GM18909 (cell line): ENCODE results near the gene SLC7A8.
"Not testable (repeated sequence)": the region's sequence is repeated elsewhere in the genome, so short reads cannot be mapped to it uniquely, and the experiment has no call there.

Experiments used
- ATAC-seq: cut with Tn5 transposase; IDR thresholded peaks from one replicate; pipeline ENCODE4 v1.9.1; 2021; ENCODE audit warnings: mild to moderate bottlenecking; ENCODE audit not compliant: unreplicated experiment, poor library complexity

The SLC7A8 gene

GRCh38 chr14:23117371-23118020 is 66.0 kb downstream of the SLC7A8 start:
- ATAC-seq: no peak

DNA sequence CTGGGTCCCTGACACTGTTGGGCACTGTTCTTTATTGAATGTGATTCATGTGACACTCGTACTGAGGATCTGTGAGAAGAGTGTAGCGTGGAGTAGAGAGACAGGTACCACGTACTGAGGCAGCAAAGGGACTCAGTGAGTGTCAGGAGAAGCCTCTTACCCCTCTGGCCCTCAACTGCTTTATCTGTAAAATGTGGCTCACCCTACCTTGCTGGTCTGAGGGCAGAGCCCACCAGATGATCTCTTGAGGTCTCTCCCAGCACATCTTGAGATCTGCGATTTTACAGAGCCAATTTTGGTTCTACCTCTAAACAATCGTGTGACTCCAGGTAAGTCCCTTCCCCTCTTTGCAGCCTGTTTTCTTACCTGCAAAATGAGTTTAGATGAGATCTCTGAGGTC is 67.5 kb downstream of the SLC7A8 start:
- ATAC-seq: no peak

- ATAC-seq: no peak
Measured at GRCh38 chr14:23115039-23115731, 68.3 kb downstream of the SLC7A8 start.

- no peak for ATAC-seq
Measured at GRCh38 chr14:23114669-23115038, 68.8 kb downstream of the SLC7A8 start.

DNA sequence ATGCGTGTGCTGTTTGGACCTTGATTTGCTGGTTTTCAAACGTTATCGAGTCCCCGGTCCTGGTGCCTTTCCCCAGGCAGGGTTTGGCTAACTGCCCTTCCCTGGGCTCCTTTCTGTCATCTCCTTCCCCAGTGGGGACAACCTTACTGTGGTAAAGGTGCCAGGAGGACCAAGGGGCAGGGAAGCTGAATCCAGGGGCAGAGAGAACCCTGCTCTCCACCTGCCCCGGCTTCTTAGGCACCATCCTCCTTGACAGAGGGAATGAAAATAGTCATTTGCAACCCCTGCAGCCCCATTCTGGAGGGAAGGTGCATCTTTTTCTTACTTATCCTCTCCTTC is 69.4 kb downstream of the SLC7A8 start:
- no peak for ATAC-seq

GRCh38 chr14:23113431-23114119 is 69.9 kb downstream of the SLC7A8 start:
- no peak for ATAC-seq

DNA sequence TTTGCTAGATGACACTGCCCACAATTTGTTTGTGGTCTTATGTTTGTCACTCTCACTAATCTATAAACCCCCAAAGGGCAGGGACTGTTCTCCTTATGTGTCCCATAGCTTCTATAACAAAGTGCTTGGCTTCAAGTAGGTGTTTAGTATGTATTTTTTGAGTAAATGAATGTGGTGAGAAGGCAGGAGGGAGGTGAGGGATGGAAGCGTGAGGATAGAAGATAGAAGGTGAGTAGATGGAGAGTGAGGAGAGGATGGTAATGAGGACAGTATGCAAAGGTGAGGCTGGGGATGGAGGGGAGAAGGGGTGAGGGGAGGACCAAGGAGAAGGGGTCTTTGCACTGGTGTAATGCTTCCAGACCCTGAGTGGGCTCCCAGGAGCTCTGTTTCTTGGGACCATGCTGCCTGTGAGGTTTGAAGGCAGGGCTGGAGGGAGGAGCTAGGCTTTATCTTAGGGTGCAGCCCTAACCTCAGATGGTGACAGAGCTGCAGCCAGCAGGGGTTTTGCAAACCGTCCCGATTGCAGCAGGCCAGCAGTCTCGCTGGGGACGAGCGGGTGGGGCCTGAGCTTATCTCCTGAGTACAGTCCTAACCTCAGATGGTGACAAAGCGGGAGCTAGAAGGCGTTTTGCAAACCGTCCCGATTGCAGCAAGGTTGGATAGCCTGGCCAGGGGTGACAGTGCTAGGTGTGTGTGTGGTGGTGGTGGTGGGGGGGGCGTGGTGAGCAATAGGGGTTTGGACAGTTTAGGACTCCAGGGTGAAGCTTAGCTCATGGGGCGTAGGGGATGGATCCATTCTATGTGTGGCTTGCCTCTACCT is 70.9 kb downstream of the SLC7A8 start:
- ATAC-seq: no peak

DNA sequence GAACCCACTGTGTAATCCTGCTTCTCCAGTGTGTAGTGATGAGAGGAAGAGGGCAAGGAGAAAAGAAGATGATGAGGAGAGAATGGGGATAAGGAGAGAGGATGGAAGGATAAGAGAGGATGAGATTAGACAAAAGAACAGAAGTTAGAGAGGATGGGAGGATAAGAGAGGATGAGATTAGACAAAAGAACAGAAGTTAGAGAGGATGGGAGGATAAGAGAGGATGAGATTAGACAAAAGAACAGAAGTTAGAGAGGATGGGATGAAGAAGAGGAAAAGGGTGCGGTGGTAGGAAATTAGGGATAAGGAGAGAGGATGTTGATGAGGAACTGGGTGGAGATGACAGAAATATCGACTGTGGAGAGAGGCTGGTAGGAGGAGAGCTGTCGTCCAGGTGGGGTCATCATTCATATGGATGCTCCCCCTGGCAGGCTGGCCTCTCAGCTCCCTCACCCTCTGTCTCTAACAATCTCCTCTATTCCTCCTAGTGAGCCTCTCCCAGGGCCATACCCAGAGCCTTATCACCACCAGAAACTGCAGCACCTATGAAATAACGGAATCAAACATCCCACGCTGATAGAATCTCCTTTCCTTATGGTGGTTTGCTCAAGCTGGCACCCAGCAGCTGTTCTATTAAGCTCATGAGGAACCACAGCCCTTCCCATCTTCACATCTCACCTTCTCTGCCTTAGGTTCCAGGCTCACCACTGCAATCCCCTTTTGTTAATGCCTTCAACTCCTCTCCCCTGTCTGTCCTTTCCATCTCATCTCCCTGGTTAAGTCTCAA is 72.7 kb downstream of the SLC7A8 start:
- no peak for ATAC-seq

- ATAC-seq: no peak
Measured at GRCh38 chr14:23109769-23110168, 73.7 kb downstream of the SLC7A8 start.

DNA sequence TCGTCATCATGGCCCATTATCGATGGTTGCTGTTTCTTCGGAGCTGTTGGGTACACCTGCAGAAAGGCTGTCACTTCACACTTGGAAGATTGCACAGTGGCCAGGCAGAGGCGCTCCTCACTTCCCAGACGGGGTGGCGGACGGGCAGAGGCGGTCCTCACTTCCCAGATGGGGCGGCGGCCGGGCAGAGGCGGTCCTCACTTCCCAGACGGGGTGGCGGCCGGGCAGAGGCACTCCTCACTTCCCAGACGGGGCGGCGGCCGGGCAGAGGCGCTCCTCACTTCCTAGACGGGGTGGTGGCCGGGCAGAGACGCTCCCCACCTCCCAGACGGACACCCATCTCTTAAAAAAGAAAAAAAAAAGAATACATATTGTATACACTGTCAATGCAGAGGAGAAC is 75.3 kb downstream of the SLC7A8 start:
- ATAC-seq: not testable (repeated sequence)

DNA sequence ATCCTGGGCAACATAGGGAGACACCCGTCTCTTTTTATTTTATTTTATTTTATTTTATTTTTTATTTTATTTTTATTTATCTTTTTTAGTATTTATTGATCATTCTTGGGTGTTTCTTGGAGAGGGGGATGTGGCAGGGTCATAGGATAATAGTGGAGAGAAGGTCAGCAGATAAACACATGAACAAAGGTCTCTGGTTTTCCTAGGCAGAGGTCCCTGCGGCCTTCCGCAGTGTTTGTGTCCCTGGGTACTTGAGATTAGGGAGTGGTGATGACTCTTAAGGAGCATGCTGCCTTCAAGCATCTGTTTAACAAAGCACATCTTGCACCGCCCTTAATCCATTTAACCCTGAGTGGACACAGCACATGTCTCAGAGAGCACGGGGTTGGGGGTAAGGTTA is 75.8 kb downstream of the SLC7A8 start:
- ATAC-seq: not testable (repeated sequence)

DNA sequence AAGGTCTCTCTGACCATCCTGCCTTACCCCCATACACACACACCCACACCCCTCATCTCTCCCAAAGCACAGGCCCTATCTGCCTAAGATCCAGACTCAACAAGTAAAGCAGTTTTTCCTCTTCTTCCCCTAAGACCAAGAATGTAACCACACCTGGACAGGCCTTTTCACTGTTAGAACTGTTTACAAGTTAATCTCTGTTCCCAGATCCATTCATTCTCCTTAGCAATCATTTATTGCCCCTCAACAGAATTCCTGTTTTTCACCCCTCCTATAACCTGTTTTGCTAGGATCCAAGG is 76.8 kb downstream of the SLC7A8 start:
- no peak for ATAC-seq

GRCh38 chr14:23105348-23105824 is 78.1 kb downstream of the SLC7A8 start:
- no peak for ATAC-seq

DNA sequence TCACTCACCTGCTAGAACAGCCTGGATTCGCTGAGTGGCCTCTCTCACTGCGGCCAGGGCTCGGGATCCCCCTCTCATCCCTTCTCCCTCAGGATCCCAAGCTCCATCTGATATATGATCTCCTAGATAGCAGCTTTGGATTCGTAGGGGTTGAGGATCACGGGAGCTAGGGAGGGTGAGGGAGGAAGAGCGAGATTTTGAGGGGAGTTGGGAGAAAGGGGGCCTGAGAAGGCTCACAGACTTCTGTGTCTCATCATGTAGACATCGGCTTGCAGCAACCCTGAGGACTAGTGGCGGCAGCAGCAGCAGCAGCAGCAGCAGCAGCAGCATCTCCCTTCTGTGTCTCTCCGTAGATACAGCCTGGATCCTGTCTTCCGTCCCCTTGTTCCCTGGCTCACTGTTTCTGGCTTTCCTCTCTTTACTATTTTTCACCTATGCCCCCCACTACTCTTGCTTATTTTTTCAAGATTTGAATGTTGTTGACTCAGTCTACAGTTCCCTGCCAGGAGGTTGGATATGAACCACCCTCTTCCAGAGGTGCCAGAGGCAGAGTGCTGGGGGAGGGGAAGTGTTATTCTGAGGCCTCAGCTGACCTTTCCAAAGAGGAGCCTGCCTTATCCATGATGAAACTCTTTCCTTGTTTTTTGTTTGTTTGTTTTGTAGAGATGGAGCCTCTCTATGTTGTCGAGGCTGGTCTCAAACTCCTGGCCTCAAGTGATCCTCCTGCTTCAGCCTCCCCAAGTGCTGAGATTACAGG is 78.7 kb downstream of the SLC7A8 start, which contains the start of gene CIROP:
Gene CIROP, minus strand, starts transcription at position 399 of the 757 bp plus-strand sequence. Its CDS starts 69 bp downstream, at position 330.
- ATAC-seq: no peak

GRCh38 chr14:23104070-23104590 is 79.3 kb downstream of the SLC7A8 start:
- no peak for ATAC-seq

DNA sequence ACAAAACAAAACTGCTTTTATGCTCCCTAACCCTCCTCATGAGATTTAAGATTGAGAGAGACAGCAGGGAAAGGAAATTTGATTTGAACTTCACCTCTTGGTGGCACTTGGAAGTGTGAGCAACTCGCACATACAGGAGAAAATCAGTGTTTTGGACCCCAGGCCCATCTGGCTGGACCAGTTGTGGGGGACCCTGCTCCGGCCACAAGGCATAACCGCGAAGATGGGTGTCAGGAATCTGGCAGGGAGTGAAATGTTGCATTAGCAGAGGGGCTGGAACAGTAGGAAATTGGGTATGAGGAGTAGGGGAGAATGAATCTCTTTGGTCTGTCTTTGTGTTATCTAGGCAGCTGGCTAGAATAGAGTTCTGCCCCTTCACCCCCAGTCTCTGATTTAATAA is 79.9 kb downstream of the SLC7A8 start:
- ATAC-seq: no peak

DNA sequence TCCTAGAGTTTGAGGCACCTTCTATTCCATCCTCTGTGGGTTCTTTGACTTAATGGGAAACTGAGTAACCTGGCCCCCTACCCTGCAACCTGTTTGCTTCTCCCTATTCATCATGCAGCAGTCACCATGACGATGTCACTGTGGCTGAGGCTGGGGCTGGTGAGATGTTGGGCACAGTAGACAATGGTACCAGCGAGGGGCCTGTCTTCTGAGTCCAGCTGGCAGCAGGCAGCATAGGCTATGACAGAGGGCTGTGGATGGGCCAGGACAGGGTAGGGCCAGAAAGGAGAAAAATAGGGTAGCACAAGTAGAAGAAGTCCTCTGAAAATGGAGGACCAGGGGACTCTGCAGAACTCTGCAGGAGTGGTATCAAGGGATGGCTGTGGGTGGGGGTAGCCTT is 80.7 kb downstream of the SLC7A8 start:
- no peak for ATAC-seq

DNA sequence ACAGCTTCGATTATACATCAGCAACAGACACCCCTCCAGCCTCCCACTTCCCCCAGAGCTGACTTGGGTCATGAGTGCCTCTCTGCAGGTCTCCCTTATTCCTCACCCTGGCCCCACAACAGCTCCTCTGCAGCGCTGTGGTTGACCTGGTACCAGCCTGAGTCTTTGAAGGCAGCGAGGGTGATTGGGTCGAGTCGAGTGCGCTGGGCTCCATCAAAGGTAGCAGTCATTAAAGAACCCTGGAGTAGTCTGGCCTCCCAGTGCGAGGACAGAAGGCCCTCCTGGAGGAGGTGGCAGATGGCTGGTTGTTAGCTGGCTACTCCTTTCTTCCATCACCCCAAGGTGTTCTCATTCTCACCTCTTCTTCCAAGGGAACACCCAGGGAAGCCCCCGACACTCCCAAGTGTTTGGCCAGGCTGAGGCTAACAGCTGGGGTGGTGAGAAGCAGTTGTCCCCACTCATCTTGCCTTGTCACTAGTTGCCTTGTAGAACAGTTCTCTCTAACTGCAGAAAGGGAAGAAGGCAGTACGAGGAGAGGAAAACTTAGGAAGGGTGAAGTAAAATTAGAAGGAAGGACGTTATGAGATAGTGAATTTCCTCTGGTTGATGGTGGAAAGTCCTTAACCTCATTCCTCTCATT is 81.4 kb downstream of the SLC7A8 start:
- ATAC-seq: no peak
